DND-41 (cell line): ENCODE data around the gene SCN10A.

Source experiments
- ATAC-seq: fragments of 200-7000 bp; cut with Tn5 transposase; 3 replicates; pipeline ENCODE4 v1.9.1; 2021; ENCODE audit warnings: low read depth; ENCODE audit not compliant: insufficient read depth
- DNase-seq: peaks from one replicate; pipeline ENCODE4 v3.0.0-alpha.2; 2020
- H2AFZ ChIP-seq: 2 replicates; pipeline ENCODE4 v1.6.0; 2012; ENCODE audit warnings: low read depth, low read length
- H3K27ac ChIP-seq: 2 replicates; pipeline ENCODE4 v1.5.1; 2012; ENCODE audit warnings: low read length, inconsistent platforms
- H3K27me3 ChIP-seq: fragments of 200-600 bp; sonication (generic); 2 replicates; pipeline ENCODE4 v1.6.0; 2012; ENCODE audit warnings: low read length, mild to moderate bottlenecking, inconsistent platforms; ENCODE audit not compliant: insufficient read depth, poor library complexity
- H3K36me3 ChIP-seq: 2 replicates; pipeline ENCODE4 v1.5.1; 2012; ENCODE audit warnings: low read length, inconsistent platforms; ENCODE audit not compliant: insufficient read depth
- H3K4me1 ChIP-seq: 2 replicates; pipeline ENCODE4 v1.5.1; 2012; ENCODE audit warnings: mild to moderate bottlenecking, low read length; ENCODE audit not compliant: insufficient read depth
- H3K4me2 ChIP-seq: 2 replicates; pipeline ENCODE4 v1.6.0; 2012; ENCODE audit warnings: mild to moderate bottlenecking, moderate library complexity, low read length, inconsistent platforms; ENCODE audit not compliant: insufficient read depth
- H3K4me3 ChIP-seq, 2 experiments: fragments of 200-600 bp in 1 of 2; shearing (Covaris generic) in 1 of 2; 2 replicates each; pipeline ENCODE4 v1.5.1; 2012 to 2016; ENCODE audit warnings: inconsistent platforms in 2 of 2, low read length in 2 of 2, mild to moderate bottlenecking in 2 of 2, low read depth in 1 of 2, moderate library complexity in 1 of 2
- H3K79me2 ChIP-seq: 2 replicates; pipeline ENCODE4 v1.6.0; 2012; ENCODE audit warnings: low read length, inconsistent platforms; ENCODE audit not compliant: insufficient read depth
- H3K9ac ChIP-seq: 2 replicates; pipeline ENCODE4 v1.6.0; 2012; ENCODE audit warnings: low read depth, mild to moderate bottlenecking, inconsistent platforms, low read length, moderate library complexity
- H3K9me3 ChIP-seq: 2 replicates; pipeline ENCODE4 v1.5.1; 2012; ENCODE audit warnings: low read length, moderate library complexity, mild to moderate bottlenecking, inconsistent platforms; ENCODE audit not compliant: insufficient read depth, severe bottlenecking
- H4K20me1 ChIP-seq: 2 replicates; pipeline ENCODE4 v1.6.0; 2012; ENCODE audit warnings: low read length; ENCODE audit not compliant: insufficient read depth
- CTCF ChIP-seq: IDR thresholded peaks from 2 replicates; pipeline ENCODE4 v1.5.1; 2012; ENCODE audit warnings: borderline replicate concordance, low read length, moderate library complexity, mild to moderate bottlenecking; ENCODE audit not compliant: poor library complexity, severe bottlenecking; ENCODE audit errors: extremely low read depth
- EZH2 ChIP-seq: IDR thresholded peaks from 3 replicates; pipeline ENCODE4 v1.6.1; 2012; ENCODE audit warnings: borderline replicate concordance, low read depth, mild to moderate bottlenecking, moderate library complexity, low read length, inconsistent platforms; ENCODE audit not compliant: severe bottlenecking

Gene SCN10A

GRCh38 chr3:38739931-38740330 lies 76.1 kb downstream of the SCN10A start:
- no peak overlapping the region for H2AFZ ChIP-seq
- H3K36me3 ChIP-seq = no peaks in the 10 kb centered on the region
- no peak overlapping the region for H3K9ac ChIP-seq
- no peaks in the 10 kb centered on the region for H3K79me2 ChIP-seq
- no peak overlapping the region for H3K27ac ChIP-seq
- DNase-seq (no peak), ATAC-seq (no peak)
- no peaks in the 10 kb centered on the region for H3K9me3 ChIP-seq
- H3K4me2 ChIP-seq = no peak overlapping the region
- no peak for TF ChIP-seq EZH2
- no peak for TF ChIP-seq CTCF
- H3K27me3 ChIP-seq = peaks cover 18% of the 10 kb centered on the region
- no peaks in the 10 kb centered on the region for H4K20me1 ChIP-seq
- no peak overlapping the region for H3K4me3 ChIP-seq
- H3K4me1 ChIP-seq = no peaks in the 10 kb centered on the region

DNA sequence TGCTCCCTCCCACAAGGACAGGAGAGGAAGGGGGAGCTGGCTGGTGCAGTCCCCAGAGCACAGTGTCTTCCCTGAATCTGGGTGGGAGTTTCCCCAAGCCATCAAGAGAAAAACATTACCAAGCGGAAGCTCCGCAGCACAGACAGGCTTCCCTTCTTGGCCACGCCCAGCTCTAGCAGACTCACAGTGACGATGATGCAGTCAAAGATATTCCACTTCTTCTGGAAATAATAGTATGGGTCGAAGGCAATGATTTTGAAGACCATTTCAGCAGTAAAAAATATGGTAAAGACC lies 76.7 kb downstream of the SCN10A start:
- no peak overlapping the region for H3K27ac ChIP-seq
- no peaks in the 10 kb centered on the region for H3K36me3 ChIP-seq
- no peaks in the 10 kb centered on the region for H3K9me3 ChIP-seq
- H4K20me1 ChIP-seq = no peaks in the 10 kb centered on the region
- DNase-seq = no peak
- H3K9ac ChIP-seq = no peak overlapping the region
- peaks cover 18% of the 10 kb centered on the region for H3K27me3 ChIP-seq
- H3K79me2 ChIP-seq = no peaks in the 10 kb centered on the region
- ATAC-seq = no peak
- no peaks in the 10 kb centered on the region for H3K4me1 ChIP-seq
- TF ChIP-seq CTCF = no peak
- TF ChIP-seq EZH2 = no peak
- no peak overlapping the region for H3K4me3 ChIP-seq
- no peak overlapping the region for H3K4me2 ChIP-seq
- no peak overlapping the region for H2AFZ ChIP-seq

GRCh38 chr3:38738630-38739395 lies 77.2 kb downstream of the SCN10A start:
- TF ChIP-seq CTCF (peak; percentile 68), EZH2 (no peak)
- DNase-seq = peak; percentile 36
- Histone ChIP-seq H3K9ac (no peak overlapping the region), H3K79me2 (no peaks in the 10 kb centered on the region), H3K4me1 (no peaks in the 10 kb centered on the region), H3K27me3 (peaks cover 18% of the 10 kb centered on the region), H3K36me3 (no peaks in the 10 kb centered on the region), H3K27ac (no peak overlapping the region), H3K4me2 (no peak overlapping the region), H3K9me3 (no peaks in the 10 kb centered on the region), H2AFZ (no peak overlapping the region), H4K20me1 (no peaks in the 10 kb centered on the region), H3K4me3 (no peak overlapping the region)
- no peak; the same call in 2 of the 3 replicates for ATAC-seq
